ENCODE measurements around the gene KAT8. TPM values are rescaled to one million over a fixed set of nuclear protein-coding genes. Genes with fewer than 3 reads are reported as not detected.

The KAT8 gene
- total and polyA plus RNA-seq, 2 of the 13 experiments (the other 11 are each of a cell fraction or from before 2014, with no cell fraction given), result 79.0 to 84.2 TPM

DNA sequence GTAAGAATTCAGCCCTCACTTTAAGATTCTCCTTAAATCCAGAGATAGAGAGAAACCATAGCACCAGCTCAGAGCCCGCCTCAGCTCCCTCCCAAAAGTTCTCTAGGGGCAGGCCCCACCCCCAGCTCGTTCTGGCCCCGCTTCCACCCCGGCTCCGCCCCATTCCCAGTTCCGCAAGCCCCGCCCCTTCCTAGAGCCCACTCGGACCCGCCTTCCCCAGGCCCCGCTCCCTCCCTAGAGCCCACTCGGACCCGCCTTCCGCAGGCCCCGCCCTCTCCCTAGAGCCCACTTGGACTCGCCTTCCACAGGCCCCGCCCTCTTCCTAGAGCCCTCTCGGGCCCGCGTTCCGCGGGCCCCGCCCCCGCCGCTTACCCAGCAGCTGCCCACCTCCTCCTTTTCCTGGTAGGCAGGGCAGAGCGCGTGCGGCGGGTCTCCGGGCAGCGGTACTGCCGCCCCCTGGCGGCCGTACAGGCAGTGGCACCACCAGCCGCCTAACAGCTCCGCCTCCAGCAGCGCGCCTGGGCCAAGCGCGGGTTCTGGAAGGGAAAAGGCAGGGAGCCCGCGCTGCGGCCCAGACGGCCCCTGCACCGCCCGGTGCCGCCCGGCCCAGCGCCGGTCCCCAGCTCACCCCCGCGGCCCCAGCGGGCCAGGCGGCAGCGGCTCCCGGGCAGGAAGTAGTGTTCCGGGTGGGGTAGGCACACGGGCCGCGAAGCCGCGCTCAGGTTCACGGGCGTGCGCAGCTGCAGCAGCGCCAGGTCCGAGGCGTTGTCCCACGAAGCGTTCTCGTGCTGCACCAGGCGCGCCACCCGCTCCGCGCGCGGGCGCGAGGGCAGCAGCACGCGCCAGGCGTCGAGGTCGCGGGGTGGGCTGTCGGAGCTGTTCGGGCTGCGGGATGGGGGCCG lies 24.9 kb downstream of the KAT8 start (continued):
- no peak for TF ChIP-seq ATF4 (CRISPR knock-in tag; IDR thresholded peaks at IDR 0.05)
- TF ChIP-seq GATAD2A (CRISPR knock-in tag; IDR thresholded peaks at IDR 0.05), result peak; percentile 69
- TF ChIP-seq SRY (CRISPR knock-in tag; IDR thresholded peaks at IDR 0.05), result peak; percentile 76; the same call in 1 of the 2 replicates
- TF ChIP-seq BCL3 (CRISPR knock-in tag; IDR thresholded peaks at IDR 0.05), result peak; percentile 94
- peak; percentile 69; the same call in 1 of the 2 replicates for TF ChIP-seq ZNF44 (CRISPR knock-in tag; IDR thresholded peaks at IDR 0.05)
- no peak; the same call in 1 of the 2 replicates for TF ChIP-seq TAF1 (CRISPR knock-in tag; IDR thresholded peaks at IDR 0.05)
- no peak for TF ChIP-seq PHB2 (IDR thresholded peaks at IDR 0.05; ENCODE audit: partially characterized antibody)
- TF ChIP-seq ZNF329 (CRISPR knock-in tag; IDR thresholded peaks at IDR 0.05; ENCODE audit: low read depth), result peak; percentile 47; the same call in 1 of the 2 replicates
- TF ChIP-seq MEIS2 (CRISPR knock-in tag; IDR thresholded peaks at IDR 0.05), result peak; percentile 35
- TF ChIP-seq ZNF605 (CRISPR knock-in tag; IDR thresholded peaks at IDR 0.05), result peak; percentile 73
- TF ChIP-seq ZNF256 (CRISPR knock-in tag; conservative IDR thresholded peaks at IDR 0.05), result no peak
- TF ChIP-seq SRSF1 (optimal IDR thresholded peaks at IDR 0.05; ENCODE audit: low read depth, low read length), result no peak
- TF ChIP-seq, protein P1, sequence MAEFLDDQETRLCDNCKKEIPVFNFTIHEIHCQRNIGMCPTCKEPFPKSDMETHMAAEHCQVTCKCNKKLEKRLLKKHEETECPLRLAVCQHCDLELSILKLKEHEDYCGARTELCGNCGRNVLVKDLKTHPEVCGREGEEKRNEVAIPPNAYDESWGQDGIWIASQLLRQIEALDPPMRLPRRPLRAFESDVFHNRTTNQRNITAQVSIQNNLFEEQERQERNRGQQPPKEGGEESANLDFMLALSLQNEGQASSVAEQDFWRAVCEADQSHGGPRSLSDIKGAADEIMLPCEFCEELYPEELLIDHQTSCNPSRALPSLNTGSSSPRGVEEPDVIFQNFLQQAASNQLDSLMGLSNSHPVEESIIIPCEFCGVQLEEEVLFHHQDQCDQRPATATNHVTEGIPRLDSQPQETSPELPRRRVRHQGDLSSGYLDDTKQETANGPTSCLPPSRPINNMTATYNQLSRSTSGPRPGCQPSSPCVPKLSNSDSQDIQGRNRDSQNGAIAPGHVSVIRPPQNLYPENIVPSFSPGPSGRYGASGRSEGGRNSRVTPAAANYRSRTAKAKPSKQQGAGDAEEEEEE (CRISPR knock-in tag; IDR thresholded peaks at IDR 0.05; ENCODE audit: borderline replicate concordance), result no peak
- TF ChIP-seq, protein P2, sequence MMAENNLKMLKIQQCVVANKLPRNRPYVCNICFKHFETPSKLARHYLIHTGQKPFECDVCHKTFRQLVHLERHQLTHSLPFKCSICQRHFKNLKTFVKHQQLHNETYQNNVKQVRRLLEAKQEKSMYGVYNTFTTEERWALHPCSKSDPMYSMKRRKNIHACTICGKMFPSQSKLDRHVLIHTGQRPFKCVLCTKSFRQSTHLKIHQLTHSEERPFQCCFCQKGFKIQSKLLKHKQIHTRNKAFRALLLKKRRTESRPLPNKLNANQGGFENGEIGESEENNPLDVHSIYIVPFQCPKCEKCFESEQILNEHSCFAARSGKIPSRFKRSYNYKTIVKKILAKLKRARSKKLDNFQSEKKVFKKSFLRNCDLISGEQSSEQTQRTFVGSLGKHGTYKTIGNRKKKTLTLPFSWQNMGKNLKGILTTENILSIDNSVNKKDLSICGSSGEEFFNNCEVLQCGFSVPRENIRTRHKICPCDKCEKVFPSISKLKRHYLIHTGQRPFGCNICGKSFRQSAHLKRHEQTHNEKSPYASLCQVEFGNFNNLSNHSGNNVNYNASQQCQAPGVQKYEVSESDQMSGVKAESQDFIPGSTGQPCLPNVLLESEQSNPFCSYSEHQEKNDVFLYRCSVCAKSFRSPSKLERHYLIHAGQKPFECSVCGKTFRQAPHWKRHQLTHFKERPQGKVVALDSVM (CRISPR knock-in tag; IDR thresholded peaks at IDR 0.05), result peak; percentile 65; the same call in 1 of the 2 replicates
- TF ChIP-seq RERE (CRISPR knock-in tag; IDR thresholded peaks at IDR 0.05; ENCODE audit: low read depth), result no peak
- TF ChIP-seq ZNF253 (CRISPR knock-in tag; IDR thresholded peaks at IDR 0.05; ENCODE audit: borderline replicate concordance), result no peak
- TF ChIP-seq NR3C1 (CRISPR knock-in tag; IDR thresholded peaks at IDR 0.05), result no peak

Data from HepG2 (cell line).